Forelimb muscle (tissue), 1 donor: ENCODE data around the gene PIK3R3. TPM values are rescaled to one million over a fixed set of nuclear protein-coding genes. Genes with fewer than 3 reads are reported as not detected.
"Not testable (repeated sequence)": the region's sequence is repeated elsewhere in the genome, so short reads cannot be mapped to it uniquely, and the experiment has no call there.

Source experiments
- DNase-seq: peaks from one replicate; pipeline ENCODE4 v3.0.0-alpha.2; 2013; ENCODE audit warnings: low read depth
- polyA plus RNA-seq: library from polyadenylated mRNA; unstranded; fragments of 120-200 nt; gene quantifications from one replicate; pipeline ENCODE4 v1.2.1, GENCODE V29; 2013; ENCODE audit not compliant: insufficient read length

PIK3R3 gene
- polyA plus RNA-seq, 1 donor, result 14.5 TPM

DNA sequence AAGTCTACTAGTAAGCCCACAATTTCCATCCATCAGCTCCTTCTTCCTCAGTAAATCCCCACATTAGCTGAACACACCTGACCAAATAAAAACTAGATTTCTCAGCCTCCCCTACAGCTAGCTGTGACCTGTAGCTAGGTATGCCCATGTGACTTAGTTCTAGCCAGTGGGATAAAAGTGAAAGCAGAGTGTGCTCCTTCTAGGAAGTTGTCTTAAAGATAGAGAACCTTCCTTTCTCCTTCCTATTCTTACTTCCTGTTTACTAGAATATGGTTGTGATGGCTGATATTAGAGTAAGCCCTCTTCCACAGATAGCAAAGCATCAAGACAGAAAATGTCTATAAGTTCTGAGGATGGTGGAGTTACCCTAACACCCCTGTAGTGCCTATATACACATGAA, 67.0 kb downstream of the PIK3R3 start:
- no peak for DNase-seq

DNA sequence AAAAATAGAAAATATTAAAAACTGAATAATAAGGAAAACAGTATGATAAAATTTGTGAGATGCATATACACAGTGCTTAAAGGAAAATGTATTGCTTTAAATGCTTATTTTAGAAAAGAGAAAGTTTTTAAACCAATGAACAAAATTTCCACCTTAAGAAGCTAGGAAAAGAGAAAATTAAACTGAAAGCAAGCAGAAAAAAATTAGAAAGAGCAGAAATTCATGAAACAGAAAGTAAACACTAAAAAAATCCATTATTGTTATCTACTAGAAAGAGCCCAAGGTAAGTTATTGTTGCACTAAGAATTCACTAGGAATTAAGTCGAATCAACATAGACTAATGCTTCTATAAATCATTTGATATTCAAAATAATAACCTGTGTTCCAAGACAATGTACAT, 67.7 kb downstream of the PIK3R3 start:
- no peak for DNase-seq

DNA sequence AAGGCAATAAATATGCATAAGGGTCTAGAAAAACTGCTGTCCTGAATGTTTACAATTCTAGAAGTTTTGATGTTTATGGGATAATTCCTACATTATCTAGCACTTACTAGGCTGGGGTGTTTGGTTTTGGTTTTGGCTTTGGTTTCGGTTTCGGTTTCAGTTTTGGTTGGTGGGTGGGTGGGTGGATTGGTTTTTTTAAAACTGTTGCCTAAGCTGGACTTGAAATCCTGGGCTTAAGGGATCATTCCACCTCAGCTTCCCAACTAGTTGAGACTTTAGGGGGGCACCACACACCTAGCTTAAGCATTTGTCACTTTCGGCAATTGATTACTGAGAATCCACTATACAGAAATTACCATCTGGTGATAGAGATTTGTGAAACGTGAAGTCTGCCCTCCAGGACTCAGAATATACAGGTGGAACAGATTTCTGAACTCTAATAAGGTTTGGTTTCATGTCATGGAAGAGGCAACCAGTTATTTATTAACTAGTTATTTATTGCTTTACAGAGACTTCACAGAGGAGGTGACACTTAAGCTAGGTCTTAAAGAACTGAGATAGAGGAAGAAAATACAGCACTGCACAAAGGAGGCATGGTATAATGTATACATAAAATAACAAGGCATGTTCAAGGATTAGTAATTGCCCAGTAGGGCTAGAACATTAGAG, 69.6 kb downstream of the PIK3R3 start:
- DNase-seq, result no peak

GRCh38 chr1:46061146-46061545, 71.3 kb downstream of the PIK3R3 start:
- no peak for DNase-seq

- DNase-seq, result no peak
Measured at GRCh38 chr1:46058936-46059335, 73.5 kb downstream of the PIK3R3 start.

GRCh38 chr1:46057781-46058180, 74.6 kb downstream of the PIK3R3 start:
- DNase-seq, result no peak

DNA sequence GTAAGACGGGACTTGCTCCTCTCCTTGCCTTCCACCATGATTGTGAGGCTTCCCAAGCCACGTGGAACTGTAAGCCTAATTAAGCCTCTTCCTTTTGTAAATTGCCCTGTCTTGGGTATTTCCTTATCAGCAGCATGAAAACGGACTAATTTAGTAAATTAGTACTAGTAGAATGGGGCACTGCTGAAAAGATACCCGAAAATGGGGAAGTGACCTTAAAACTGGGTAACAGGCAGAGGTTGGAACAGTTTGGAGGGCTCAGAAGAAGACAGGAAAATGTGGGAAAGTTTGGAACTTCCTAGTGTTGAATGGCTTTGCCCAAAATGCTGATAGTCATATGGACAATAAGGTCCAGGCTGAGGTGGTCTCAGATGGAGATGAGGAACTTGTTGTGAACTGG, 75.2 kb downstream of the PIK3R3 start:
- DNase-seq, result not testable (repeated sequence)

GRCh38 chr1:46056325-46056724, 76.1 kb downstream of the PIK3R3 start:
- no peak for DNase-seq

GRCh38 chr1:46053734-46054133, 78.7 kb downstream of the PIK3R3 start:
- no peak for DNase-seq

DNA sequence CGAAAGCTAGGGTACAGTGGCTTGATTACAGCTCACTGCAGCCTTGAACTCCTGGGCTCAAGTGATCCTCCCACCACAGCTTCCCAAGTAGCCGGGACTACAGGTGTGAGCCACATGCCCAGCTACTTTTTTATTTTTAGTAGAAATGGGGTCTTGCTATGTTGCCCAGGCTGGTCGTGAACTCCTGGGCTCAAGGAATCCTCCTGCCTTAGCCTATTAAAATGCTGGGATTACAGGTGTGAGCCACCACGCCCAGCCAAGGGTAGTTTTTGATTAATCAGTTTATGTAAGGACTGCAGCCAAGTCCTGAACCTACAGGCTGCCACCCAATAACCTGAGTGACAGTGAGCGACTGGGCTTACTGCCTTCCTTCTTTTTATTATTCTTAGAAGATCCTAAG, 88.3 kb downstream of the PIK3R3 start:
- no peak for DNase-seq

DNA sequence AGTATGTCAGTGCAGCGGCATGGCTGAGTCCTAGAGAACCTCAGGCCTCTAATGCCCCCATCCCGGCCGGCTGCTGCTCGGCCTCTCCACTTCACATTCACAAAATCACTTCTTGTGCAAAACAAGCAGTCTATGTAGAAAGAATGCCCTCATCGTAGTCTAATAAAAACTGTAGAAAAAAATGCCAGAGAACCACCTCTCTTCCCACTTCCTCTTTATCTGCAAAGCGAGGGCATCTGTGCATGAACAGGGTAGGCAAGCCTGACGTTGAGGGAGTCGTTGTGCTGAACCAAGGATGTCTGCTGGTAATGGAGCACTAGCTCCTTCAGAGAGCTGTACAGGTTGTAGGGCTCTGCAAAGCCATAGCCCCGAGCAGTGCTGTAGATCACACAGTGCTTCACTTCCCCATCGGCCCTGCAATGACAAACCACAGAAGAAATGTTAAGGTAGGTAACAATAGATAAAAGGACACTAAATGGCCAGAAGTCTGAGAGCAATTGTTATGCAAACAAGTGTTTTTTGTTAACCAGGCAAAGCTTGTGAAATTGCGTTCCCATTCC, 88.9 kb downstream of the PIK3R3 start:
- DNase-seq, result peak; percentile 4

DNA sequence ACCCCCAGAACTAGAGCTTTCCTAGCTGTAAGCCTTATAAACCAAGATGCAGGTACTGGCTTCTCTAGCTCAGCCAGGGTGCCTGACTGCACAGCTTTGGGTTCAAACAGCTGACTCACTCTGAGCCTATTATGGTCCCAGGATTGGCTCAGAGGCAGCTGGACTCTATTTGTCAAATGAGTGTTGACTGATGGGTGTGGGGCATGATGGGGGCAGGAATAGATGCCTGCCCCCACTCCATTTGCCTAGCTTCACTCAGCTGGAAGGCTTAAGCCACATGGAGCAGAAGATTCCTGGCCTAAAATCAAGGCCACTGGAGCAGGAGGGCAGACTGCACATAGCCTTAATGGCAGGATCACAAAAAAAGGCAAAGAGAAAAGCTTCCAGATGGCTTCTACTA, 90.5 kb downstream of the PIK3R3 start:
- DNase-seq, result no peak

DNA sequence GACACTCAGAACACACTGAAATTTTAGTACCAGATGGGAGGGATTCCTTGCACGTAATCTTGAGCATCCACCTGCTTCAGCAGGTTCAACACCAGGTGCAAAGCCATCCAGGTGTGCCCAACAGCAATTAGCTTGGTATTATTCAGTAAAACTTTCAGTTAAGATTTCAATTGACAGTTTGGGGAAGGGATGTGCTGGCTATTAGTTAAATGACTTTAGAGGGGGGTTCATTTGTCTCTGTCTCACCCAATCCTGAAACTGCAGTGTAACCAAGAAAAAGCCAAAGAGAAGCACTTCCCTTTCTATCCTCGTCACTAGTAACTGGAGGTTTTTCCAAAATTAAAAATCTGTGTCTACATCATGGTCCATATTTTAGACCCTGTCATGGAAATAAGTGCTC, 90.9 kb downstream of the PIK3R3 start:
- no peak for DNase-seq

- DNase-seq, result peak; percentile 16
Measured at GRCh38 chr1:46039571-46040052, 92.8 kb downstream of the PIK3R3 start.

GRCh38 chr1:46036894-46037839, 95.3 kb downstream of the PIK3R3 start:
- DNase-seq, result peak; percentile 62

DNA sequence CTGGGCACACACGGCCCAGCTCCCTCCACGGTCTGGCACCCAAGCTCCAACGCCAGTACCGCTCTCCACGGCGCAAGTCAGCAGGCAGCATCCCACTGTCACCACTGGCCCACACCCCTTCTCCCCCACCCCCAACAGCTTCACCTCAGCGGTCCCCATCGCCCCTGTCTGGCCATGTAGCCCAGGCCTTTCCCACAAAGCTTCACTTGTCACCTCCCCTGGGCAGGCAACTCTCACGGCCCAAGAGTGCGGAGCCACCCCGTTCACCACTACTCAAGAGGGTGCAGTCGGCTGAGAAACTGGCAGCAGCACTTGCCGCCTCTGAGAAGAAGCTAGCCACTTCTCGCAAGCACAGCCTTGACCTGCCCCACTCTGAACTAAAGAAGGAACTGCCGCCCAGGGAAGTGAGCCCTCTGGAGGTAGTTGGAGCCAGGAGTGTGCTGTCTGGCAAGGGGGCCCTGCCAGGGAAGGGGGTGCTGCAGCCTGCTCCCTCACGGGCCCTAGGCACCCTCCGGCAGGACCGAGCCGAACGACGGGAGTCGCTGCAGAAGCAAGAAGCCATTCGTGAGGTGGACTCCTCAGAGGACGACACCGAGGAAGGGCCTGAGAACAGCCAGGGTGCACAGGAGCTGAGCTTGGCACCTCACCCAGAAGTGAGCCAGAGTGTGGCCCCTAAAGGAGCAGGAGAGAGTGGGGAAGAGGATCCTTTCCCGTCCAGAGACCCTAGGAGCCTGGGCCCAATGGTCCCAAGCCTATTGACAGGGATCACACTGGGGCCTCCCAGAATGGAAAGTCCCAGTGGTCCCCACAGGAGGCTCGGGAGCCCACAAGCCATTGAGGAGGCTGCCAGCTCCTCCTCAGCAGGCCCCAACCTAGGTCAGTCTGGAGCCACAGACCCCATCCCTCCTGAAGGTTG, 97.6 kb downstream of the PIK3R3 start:
- no peak for DNase-seq

DNA sequence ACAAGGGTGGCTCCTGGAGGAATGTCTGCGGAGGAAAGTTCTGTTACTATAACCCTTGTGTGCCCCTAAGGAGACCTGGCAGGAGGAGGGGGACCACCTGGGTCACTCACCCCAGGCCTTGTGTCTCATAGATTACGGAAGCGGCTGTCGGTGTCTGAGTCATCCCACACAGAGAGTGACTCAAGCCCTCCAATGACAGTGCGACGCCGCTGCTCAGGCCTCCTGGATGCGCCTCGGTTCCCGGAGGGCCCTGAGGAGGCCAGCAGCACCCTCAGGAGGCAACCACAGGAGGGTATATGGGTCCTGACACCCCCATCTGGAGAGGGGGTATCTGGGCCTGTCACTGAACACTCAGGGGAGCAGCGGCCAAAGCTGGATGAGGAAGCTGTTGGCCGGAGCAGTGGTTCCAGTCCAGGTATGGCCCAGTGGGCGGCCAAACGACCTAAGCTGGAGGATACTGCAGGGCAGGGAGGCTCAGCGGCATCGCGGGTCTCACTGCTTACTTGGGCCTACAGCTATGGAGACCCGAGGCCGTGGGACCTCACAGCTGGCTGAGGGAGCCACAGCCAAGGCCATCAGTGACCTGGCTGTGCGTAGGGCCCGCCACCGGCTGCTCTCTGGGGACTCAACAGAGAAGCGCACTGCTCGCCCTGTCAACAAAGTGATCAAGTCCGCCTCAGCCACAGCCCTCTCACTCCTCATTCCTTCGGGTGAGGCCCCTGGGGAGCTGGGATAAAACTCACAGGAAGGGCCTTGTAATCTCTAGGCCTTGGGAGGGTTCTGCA, 101.4 kb downstream of the PIK3R3 start:
- no peak for DNase-seq

GRCh38 chr1:46030074-46030870, 102.2 kb downstream of the PIK3R3 start:
- DNase-seq, result no peak

- DNase-seq, result no peak
Measured at GRCh38 chr1:46027788-46028573, 104.4 kb downstream of the PIK3R3 start.
